Activated naive CD4-positive, alpha-beta T cell treated with anti-CD3 and anti-CD28 coated beads, Interleukin-2, amount 10 ng/mL, durations not matched to agents 5 hours and 36 hours (primary cell): ENCODE measurements around the gene CC2D2B. TPM values are rescaled to one million over a fixed set of nuclear protein-coding genes. Genes with fewer than 3 reads are reported as not detected.

Experiments used
- microRNA-seq: library from miRNA; unstranded; fragments of <30 nt; microRNA quantifications from one replicate; pipeline ENCODE4 v1.2.0, GENCODE V29; 2022; ENCODE audit warnings: borderline microRNAs expressed, borderline replicate concordance
- total RNA-seq, 2 experiments: library from RNA; stranded (reverse); gene quantifications; one replicate each; pipeline ENCODE4 v1.2.3, GENCODE V29; 2021

Gene CC2D2B, protein sequence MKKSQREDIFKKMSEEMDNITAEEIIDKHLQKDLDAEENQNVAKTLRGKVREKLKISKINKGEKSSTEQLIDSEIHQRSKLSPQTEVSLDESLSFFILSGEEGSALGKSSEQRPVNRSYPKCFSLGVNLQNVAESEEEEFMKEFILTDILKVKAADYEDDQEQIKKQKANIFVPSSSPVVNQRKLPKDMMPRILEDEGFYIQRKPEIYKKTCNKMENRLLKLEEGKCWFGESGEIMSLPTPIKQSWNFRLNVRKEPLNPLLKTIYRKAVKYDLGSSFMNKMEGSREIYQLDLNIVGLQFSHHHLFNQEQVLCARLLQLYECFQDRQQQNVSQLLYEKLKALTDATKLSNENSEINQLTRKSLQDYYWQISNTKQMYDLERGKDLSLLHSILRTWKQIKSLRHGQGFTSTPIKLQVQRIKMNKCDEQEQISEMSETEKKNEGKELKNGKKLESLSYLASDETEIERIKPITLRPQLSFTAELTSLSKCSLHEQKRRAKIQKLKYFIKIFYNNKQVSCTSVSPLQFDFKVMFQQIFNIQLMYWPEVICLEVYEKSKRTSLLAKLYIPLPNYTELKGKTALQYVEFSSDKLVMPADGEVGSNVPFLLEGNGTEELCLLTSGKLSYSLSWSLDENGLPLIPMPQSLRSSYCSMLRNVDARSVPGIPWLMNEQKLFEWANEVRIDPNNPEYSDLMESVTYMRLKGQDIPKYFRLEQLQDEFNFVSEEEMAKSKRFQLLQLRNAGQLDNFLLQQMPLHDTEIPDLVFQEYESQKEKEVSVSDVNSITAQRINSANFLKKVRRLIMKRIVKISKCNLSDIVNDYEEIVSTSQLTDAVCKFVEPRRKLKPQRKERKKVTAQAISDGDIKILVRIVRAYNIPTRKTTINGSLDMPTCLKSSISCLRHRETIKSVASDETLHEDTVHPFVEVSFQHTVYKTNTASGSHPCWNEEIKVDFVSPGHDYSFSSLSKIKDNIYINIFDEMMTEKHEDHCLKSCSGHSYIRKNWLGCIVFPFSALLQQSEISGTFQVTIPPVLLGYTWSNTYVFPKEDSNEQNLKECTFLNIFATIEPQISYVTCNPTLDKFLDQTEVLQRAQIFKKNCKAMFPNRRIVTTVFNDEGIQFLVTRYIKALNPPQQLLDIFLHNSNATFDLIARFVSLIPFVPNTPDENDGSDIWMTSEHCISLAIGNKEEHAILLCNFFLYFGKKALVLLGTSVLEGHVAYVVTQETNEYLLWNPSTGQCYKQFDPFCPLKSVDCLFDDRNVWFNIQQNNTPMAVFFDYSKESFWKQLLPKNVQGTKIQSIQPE (N-terminal part only)
- not detected for total RNA-seq

GRCh38 chr10:95907456-95908253 is at the start of gene CC2D2B:
CC2D2B (plus strand) TSS chr10:95907975; CDS start chr10:95911324, 3,349 bp downstream.

GRCh38 chr10:96043033-96043892 is 135.5 kb downstream of the CC2D2B start, which contains the start of gene CCNJ:
CCNJ (plus strand) TSS chr10:96043583; CDS start chr10:96044394, 811 bp downstream.

Small RNA genes within 50 kb of the gene (microRNA-seq; reads per million reads assigned to microRNA genes)
- 31.9 reads per million, percentile 58 among the genes with 10 or more reads in this experiment for gene MIR3157

Other genes with a start within 250 kb of the CC2D2B start
- 10 to 100 TPM; 14.2 to 15.0 TPM for gene TCTN3, start 214.0 kb upstream of the CC2D2B start, total RNA-seq
- gene ENTPD1, start 151.8 kb upstream of the CC2D2B start, total RNA-seq, result 1 to 10 TPM; 1.3 to 1.4 TPM
- 1 to 10 TPM; 4.3 to 4.4 TPM for gene CCNJ, start 135.6 kb downstream of the CC2D2B start, total RNA-seq
- gene ZNF518A, start 222.3 kb downstream of the CC2D2B start, total RNA-seq, result 10 to 100 TPM; 18.3 to 18.7 TPM